CD4-positive, alpha-beta T cell treated with Interleukin-15 for 4 hours (primary cell): ENCODE results near the gene CRELD2.
A peak's percentile ranks its signal among the peaks of the same experiment; 100 is the strongest.

ENCODE experiments used
- DNase-seq: peaks from one replicate; pipeline ENCODE4 v3.0.0-alpha.2; 2020; ENCODE audit warnings: low spot score

The CRELD2 gene

GRCh38 chr22:49930596-49931412 is 12.4 kb downstream of the CRELD2 start:
- peak; percentile 69 for DNase-seq

GRCh38 chr22:49933236-49934159 is 15.1 kb downstream of the CRELD2 start:
- no peak for DNase-seq

GRCh38 chr22:49934160-49934890 is 15.9 kb downstream of the CRELD2 start:
- peak; percentile 26 for DNase-seq

GRCh38 chr22:49934891-49935557 is 16.6 kb downstream of the CRELD2 start:
- peak; percentile 88 for DNase-seq

GRCh38 chr22:49935561-49935960 is 17.1 kb downstream of the CRELD2 start:
- DNase-seq: no peak

- peak; percentile 96 for DNase-seq
Observed at GRCh38 chr22:49936018-49936972, 17.9 kb downstream of the CRELD2 start.

GRCh38 chr22:49936973-49937757 is 18.7 kb downstream of the CRELD2 start:
- DNase-seq: no peak

- DNase-seq: no peak
Observed at GRCh38 chr22:49937758-49938564, 19.5 kb downstream of the CRELD2 start.

- DNase-seq: no peak
Observed at GRCh38 chr22:49938565-49939136, 20.2 kb downstream of the CRELD2 start.

- no peak for DNase-seq
Observed at GRCh38 chr22:49941507-49942316, 23.3 kb downstream of the CRELD2 start.

- no peak for DNase-seq
Observed at GRCh38 chr22:49942565-49943404, 24.4 kb downstream of the CRELD2 start.

GRCh38 chr22:49943405-49943765 is 25.0 kb downstream of the CRELD2 start:
- DNase-seq: no peak

GRCh38 chr22:49943771-49944398 is 25.5 kb downstream of the CRELD2 start:
- no peak for DNase-seq

GRCh38 chr22:49944399-49944891 is 26.0 kb downstream of the CRELD2 start:
- DNase-seq: no peak

- peak; percentile 55 for DNase-seq
Observed at GRCh38 chr22:49945042-49945794, 26.8 kb downstream of the CRELD2 start.
